ENCODE results near the gene CCDC157.
"Not testable (repeated sequence)": the region's sequence is repeated elsewhere in the genome, so short reads cannot be mapped to it uniquely, and the experiment has no call there.

Gene CCDC157

GRCh38 chr22:30328466-30329049 is 28.2 kb upstream of the CCDC157 start:
- Mint-ChIP-seq H3K27ac (ENCODE audit: low read depth) (peak overlapping the region; percentile 90), H3K27me3 (no peaks in the 10 kb centered on the region), H3K4me3 (no peak overlapping the region), H3K9me3 (no peaks in the 10 kb centered on the region), H3K4me1 (peaks cover 36% of the 10 kb centered on the region), H3K36me3 (ENCODE audit: insufficient read depth) (peaks cover 12% of the 10 kb centered on the region)
- ATAC-seq (replicated peaks; ENCODE audit: extremely low read depth, poor library complexity, severe bottlenecking) (no peak), DNase-seq (ENCODE audit: low spot score in 2 of 2) (no peak)

GRCh38 chr22:30332551-30332950 is 24.3 kb upstream of the CCDC157 start:
- no peaks in the 10 kb centered on the region for H3K27me3 Mint-ChIP-seq
- no peak for ATAC-seq (replicated peaks; ENCODE audit: extremely low read depth, poor library complexity, severe bottlenecking)
- H3K9me3 Mint-ChIP-seq, result no peaks in the 10 kb centered on the region
- peaks cover 44% of the 10 kb centered on the region for H3K36me3 Mint-ChIP-seq (ENCODE audit: insufficient read depth)
- peaks cover 6% of the 10 kb centered on the region for H3K4me1 Mint-ChIP-seq
- DNase-seq (ENCODE audit: low spot score in 2 of 2), result no peak
- H3K4me3 Mint-ChIP-seq, result no peak overlapping the region
- H3K27ac Mint-ChIP-seq (ENCODE audit: low read depth), result no peak overlapping the region

GRCh38 chr22:30332994-30333706 is 23.7 kb upstream of the CCDC157 start:
- Mint-ChIP-seq H3K9me3 (no peaks in the 10 kb centered on the region), H3K27ac (ENCODE audit: low read depth) (no peak overlapping the region), H3K4me3 (no peak overlapping the region), H3K4me1 (no peaks in the 10 kb centered on the region), H3K27me3 (no peaks in the 10 kb centered on the region), H3K36me3 (ENCODE audit: insufficient read depth) (peaks cover 49% of the 10 kb centered on the region)
- ATAC-seq (replicated peaks; ENCODE audit: extremely low read depth, poor library complexity, severe bottlenecking), result no peak
- no peak for DNase-seq (ENCODE audit: low spot score in 2 of 2)

- DNase-seq (ENCODE audit: low spot score in 2 of 2) (no peak), ATAC-seq (replicated peaks; ENCODE audit: extremely low read depth, poor library complexity, severe bottlenecking) (no peak)
- H3K9me3 Mint-ChIP-seq, result no peaks in the 10 kb centered on the region
- H3K4me3 Mint-ChIP-seq, result no peak overlapping the region
- H3K4me1 Mint-ChIP-seq, result no peaks in the 10 kb centered on the region
- H3K27me3 Mint-ChIP-seq, result no peaks in the 10 kb centered on the region
- H3K36me3 Mint-ChIP-seq (ENCODE audit: insufficient read depth), result peaks cover 55% of the 10 kb centered on the region
- no peak overlapping the region for H3K27ac Mint-ChIP-seq (ENCODE audit: low read depth)
Measured at GRCh38 chr22:30333707-30334087, 23.1 kb upstream of the CCDC157 start.

- Mint-ChIP-seq H3K36me3 (ENCODE audit: insufficient read depth) (peaks cover 61% of the 10 kb centered on the region), H3K27me3 (no peaks in the 10 kb centered on the region), H3K9me3 (no peaks in the 10 kb centered on the region), H3K27ac (ENCODE audit: low read depth) (no peak overlapping the region), H3K4me3 (no peak overlapping the region), H3K4me1 (no peaks in the 10 kb centered on the region)
- DNase-seq (ENCODE audit: low spot score in 2 of 2) (no peak), ATAC-seq (replicated peaks; ENCODE audit: extremely low read depth, poor library complexity, severe bottlenecking) (no peak)
Measured at GRCh38 chr22:30334646-30335045, 22.2 kb upstream of the CCDC157 start.

GRCh38 chr22:30335236-30335635 is 21.6 kb upstream of the CCDC157 start:
- H3K4me3 Mint-ChIP-seq, result no peak overlapping the region
- H3K9me3 Mint-ChIP-seq, result no peaks in the 10 kb centered on the region
- DNase-seq (ENCODE audit: low spot score in 2 of 2) (no peak), ATAC-seq (replicated peaks; ENCODE audit: extremely low read depth, poor library complexity, severe bottlenecking) (no peak)
- H3K4me1 Mint-ChIP-seq, result no peaks in the 10 kb centered on the region
- H3K27ac Mint-ChIP-seq (ENCODE audit: low read depth), result no peak overlapping the region
- peaks cover 62% of the 10 kb centered on the region for H3K36me3 Mint-ChIP-seq (ENCODE audit: insufficient read depth)
- H3K27me3 Mint-ChIP-seq, result no peaks in the 10 kb centered on the region

GRCh38 chr22:30336752-30337460 is 19.9 kb upstream of the CCDC157 start:
- no peak for DNase-seq (ENCODE audit: low spot score in 2 of 2)
- no peak for ATAC-seq (replicated peaks; ENCODE audit: extremely low read depth, poor library complexity, severe bottlenecking)
- H3K9me3 Mint-ChIP-seq, result no peaks in the 10 kb centered on the region
- no peaks in the 10 kb centered on the region for H3K4me1 Mint-ChIP-seq
- peaks cover 76% of the 10 kb centered on the region for H3K36me3 Mint-ChIP-seq (ENCODE audit: insufficient read depth)
- H3K27me3 Mint-ChIP-seq, result no peaks in the 10 kb centered on the region
- no peak overlapping the region for H3K27ac Mint-ChIP-seq (ENCODE audit: low read depth)
- no peak overlapping the region for H3K4me3 Mint-ChIP-seq

GRCh38 chr22:30337461-30337778 is 19.4 kb upstream of the CCDC157 start:
- Mint-ChIP-seq H3K4me1 (no peaks in the 10 kb centered on the region), H3K4me3 (no peak overlapping the region), H3K27me3 (no peaks in the 10 kb centered on the region), H3K9me3 (no peaks in the 10 kb centered on the region), H3K36me3 (ENCODE audit: insufficient read depth) (peaks cover 77% of the 10 kb centered on the region), H3K27ac (ENCODE audit: low read depth) (no peak overlapping the region)
- no peak for ATAC-seq (replicated peaks; ENCODE audit: extremely low read depth, poor library complexity, severe bottlenecking)
- DNase-seq (ENCODE audit: low spot score in 2 of 2), result no peak

- not testable (repeated sequence) for H3K9me3 Mint-ChIP-seq; H3K27ac Mint-ChIP-seq (ENCODE audit: low read depth); H3K4me1 Mint-ChIP-seq; ATAC-seq (replicated peaks; ENCODE audit: extremely low read depth, poor library complexity, severe bottlenecking); DNase-seq (ENCODE audit: low spot score in 2 of 2); H3K27me3 Mint-ChIP-seq; H3K4me3 Mint-ChIP-seq
- peaks cover 85% of the 10 kb centered on the region for H3K36me3 Mint-ChIP-seq (ENCODE audit: insufficient read depth)
Measured at GRCh38 chr22:30338341-30338740, 18.5 kb upstream of the CCDC157 start.

GRCh38 chr22:30338802-30339201 is 18.0 kb upstream of the CCDC157 start:
- Mint-ChIP-seq H3K36me3 (ENCODE audit: insufficient read depth) (peaks cover 88% of the 10 kb centered on the region), H3K4me3 (no peak overlapping the region), H3K27ac (ENCODE audit: low read depth) (no peak overlapping the region), H3K4me1 (no peaks in the 10 kb centered on the region), H3K27me3 (no peaks in the 10 kb centered on the region), H3K9me3 (no peaks in the 10 kb centered on the region)
- DNase-seq (ENCODE audit: low spot score in 2 of 2) (no peak), ATAC-seq (replicated peaks; ENCODE audit: extremely low read depth, poor library complexity, severe bottlenecking) (no peak)

GRCh38 chr22:30340911-30341685 is 15.7 kb upstream of the CCDC157 start:
- Mint-ChIP-seq H3K27ac (ENCODE audit: low read depth) (peak overlapping the region; percentile 16), H3K9me3 (no peaks in the 10 kb centered on the region), H3K4me1 (no peaks in the 10 kb centered on the region), H3K4me3 (no peak overlapping the region), H3K27me3 (no peaks in the 10 kb centered on the region), H3K36me3 (ENCODE audit: insufficient read depth) (peaks cover 90% of the 10 kb centered on the region)
- ATAC-seq (replicated peaks; ENCODE audit: extremely low read depth, poor library complexity, severe bottlenecking) (no peak), DNase-seq (ENCODE audit: low spot score in 2 of 2) (no peak)

- Mint-ChIP-seq H3K36me3 (ENCODE audit: insufficient read depth) (peaks cover 68% of the 10 kb centered on the region), H3K27ac (ENCODE audit: low read depth) (peak overlapping the region; percentile 46), H3K27me3 (no peaks in the 10 kb centered on the region), H3K4me1 (peaks cover 17% of the 10 kb centered on the region), H3K9me3 (no peaks in the 10 kb centered on the region), H3K4me3 (no peak overlapping the region)
- no peak for ATAC-seq (replicated peaks; ENCODE audit: extremely low read depth, poor library complexity, severe bottlenecking)
- DNase-seq (ENCODE audit: low spot score in 2 of 2), result no peak
Measured at GRCh38 chr22:30344447-30345200, 12.2 kb upstream of the CCDC157 start.
